Choroid plexus epithelial cell (primary cell): Measurements from ENCODE around the gene CASZ1.

ENCODE experiments used
- DNase-seq: peaks from one replicate; pipeline ENCODE4 v3.0.0-alpha.2; 2010; ENCODE audit warnings: low read depth
- H3K4me3 ChIP-seq: 2 replicates; pipeline ENCODE4 v1.5.1; 2011; ENCODE audit warnings: low read depth, mild to moderate bottlenecking, control low read depth, low read length, moderate library complexity
- TF ChIP-seq, protein P1 (sequence below): conservative IDR thresholded peaks from 2 replicates; pipeline ENCODE4 v1.5.1; 2011; ENCODE audit warnings: low read depth, mild to moderate bottlenecking, control low read depth, inconsistent platforms, low read length, moderate library complexity

The CASZ1 gene

DNA sequence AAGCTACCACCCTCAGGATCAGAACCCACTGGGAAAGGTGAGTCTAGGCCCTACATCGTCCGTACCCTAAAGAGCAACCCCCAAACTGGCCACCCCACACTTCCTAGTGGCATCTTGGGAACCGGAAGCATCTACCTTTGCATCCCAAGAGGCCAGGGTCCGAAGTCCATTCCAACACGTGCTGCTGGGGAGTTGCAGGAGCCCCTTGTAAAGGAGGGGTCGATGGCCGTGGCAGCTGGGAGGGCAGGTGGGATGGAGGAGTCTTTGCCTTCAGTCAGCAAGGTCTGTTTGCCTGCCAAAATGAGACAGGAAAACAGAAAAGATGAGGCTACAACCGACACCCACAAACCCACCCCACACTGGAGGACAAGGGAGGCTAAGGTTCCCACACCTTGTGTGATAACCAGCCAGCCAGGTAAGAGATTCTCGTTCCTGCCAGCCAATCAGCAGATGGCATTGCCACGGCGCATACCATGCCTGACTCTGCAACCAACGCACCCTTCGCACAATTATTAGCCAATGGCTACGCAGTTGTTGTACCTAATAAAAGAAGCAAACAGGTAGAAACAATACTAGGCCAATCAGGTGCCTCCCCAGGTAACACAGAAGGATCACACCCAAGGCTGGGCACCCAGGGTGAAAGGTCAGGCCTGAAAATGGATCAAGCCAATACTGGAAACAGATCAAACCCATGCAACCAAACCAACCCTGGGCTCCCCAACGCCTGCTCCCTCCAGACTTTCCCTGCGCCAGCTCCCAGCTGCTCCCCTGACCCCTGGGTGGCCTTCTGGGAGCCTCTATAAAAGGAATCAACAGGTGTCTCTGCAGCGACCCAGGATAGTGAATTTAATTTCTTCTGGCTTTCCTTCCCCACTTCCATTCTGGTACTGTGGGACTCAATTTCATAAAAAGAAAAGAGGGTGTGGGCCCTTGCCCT lies 35.6 kb downstream of the CASZ1 start:
- DNase-seq: no peak
- TF ChIP-seq, protein P1, sequence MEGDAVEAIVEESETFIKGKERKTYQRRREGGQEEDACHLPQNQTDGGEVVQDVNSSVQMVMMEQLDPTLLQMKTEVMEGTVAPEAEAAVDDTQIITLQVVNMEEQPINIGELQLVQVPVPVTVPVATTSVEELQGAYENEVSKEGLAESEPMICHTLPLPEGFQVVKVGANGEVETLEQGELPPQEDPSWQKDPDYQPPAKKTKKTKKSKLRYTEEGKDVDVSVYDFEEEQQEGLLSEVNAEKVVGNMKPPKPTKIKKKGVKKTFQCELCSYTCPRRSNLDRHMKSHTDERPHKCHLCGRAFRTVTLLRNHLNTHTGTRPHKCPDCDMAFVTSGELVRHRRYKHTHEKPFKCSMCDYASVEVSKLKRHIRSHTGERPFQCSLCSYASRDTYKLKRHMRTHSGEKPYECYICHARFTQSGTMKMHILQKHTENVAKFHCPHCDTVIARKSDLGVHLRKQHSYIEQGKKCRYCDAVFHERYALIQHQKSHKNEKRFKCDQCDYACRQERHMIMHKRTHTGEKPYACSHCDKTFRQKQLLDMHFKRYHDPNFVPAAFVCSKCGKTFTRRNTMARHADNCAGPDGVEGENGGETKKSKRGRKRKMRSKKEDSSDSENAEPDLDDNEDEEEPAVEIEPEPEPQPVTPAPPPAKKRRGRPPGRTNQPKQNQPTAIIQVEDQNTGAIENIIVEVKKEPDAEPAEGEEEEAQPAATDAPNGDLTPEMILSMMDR: no peak
- no peak overlapping the region for H3K4me3 ChIP-seq

GRCh38 chr1:10759413-10760200 lies 36.8 kb downstream of the CASZ1 start:
- TF ChIP-seq, protein P1: no peak
- no peak for DNase-seq
- H3K4me3 ChIP-seq: no peak overlapping the region

DNA sequence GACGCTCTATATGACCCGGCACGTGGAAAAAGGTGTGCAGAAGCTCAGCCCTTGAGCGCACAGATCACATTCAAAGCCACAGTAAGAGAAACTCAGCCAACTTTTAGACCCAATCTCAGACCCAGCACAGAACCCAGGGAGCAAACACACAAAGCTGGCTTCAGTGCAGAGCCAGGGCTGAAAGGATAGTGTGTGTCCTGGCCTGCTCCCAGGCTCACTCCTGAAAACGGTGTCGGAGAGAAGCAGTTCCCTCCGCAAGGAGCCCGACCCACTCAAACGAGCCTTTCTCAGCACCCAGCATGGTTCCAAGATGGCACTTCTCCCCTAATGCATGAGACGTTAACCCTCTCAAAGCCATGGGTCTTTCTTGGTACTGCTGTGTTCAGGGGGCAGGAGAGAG lies 39.6 kb downstream of the CASZ1 start:
- TF ChIP-seq, protein P1: no peak
- no peak overlapping the region for H3K4me3 ChIP-seq
- no peak for DNase-seq

DNA sequence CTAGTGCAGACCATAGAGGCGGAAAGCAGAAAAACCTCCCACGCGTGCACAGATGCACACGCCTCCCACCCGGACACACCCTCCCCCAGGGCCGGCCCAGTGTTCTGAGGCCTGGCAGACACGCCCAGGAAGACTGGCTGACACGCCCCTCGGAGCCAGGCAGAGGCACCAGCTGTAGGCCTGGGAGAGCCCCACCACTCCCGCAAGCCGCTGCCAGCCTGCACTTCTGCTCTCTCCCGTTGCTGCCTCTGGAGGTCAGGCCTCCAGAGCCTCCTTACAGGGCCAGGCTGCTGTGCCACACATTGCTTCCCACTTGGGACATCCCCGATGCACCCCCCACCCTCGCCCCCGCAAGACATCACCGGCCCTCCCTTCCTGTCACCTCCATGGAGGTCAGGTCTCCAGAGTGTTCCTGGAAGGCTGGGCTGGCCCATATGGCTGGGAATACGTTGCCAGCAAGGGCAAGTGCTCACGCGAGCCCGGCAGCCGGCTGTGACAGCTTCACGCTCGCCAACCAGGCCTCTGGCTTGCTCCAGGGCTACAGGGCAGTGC lies 40.4 kb downstream of the CASZ1 start:
- TF ChIP-seq, protein P1: no peak
- no peak overlapping the region for H3K4me3 ChIP-seq
- DNase-seq: no peak

GRCh38 chr1:10754568-10755329 lies 41.7 kb downstream of the CASZ1 start:
- DNase-seq: no peak
- no peak overlapping the region for H3K4me3 ChIP-seq
- TF ChIP-seq, protein P1: no peak

DNA sequence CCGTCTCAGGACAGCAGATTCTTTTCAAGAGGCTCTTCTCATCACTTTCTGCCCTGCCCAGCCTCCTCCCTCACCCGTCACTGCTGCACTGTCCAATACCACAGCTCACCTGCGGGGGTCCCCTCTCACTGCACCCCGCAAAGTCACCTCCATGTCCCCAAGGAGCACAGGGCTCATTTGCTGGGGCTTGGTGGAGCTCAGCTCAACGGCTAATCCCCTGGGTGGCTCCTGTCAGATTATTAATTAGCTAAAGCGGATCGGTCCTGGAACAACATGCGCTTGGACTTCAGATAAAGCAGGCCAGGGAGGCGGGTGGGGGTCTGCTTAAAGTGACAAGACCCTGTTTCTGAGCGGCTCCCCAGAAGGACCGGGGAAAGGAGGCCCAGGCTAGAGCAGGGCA lies 43.1 kb downstream of the CASZ1 start:
- no peak for DNase-seq
- TF ChIP-seq, protein P1: no peak

More for the DNA sequence above, 43.1 kb downstream of the CASZ1 start:
- H3K4me3 ChIP-seq: no peak overlapping the region
